ENCODE measurements around the gene RAB7A. TPM values are rescaled to one million over a fixed set of nuclear protein-coding genes. Genes with fewer than 3 reads are reported as not detected.

Gene RAB7A
- total and polyA plus RNA-seq, 2 of the 8 experiments (the other 6 are each of a cell fraction or from before 2014, with no cell fraction given) = 179 to 195 TPM

DNA sequence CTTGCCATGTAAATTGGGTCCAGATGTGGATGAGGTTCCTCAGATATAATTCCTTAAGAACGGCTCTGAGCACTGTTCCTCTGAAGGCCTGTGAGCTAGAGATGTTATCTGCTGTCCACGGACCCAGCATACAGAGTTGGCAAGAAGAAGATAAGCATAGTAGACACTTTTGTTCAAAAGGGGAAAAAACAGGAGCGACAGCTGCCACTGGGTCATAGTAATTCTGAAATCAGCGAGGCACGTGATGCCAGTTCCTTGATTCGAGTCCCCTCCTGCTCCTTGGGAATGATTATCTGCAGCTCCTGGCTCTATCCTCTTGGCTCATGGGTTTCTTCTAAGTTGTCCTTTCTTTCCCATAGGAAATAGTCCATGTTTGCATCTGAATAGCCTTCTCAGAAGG, 2.5 kb upstream of the RAB7A start:
- H4K5ac ChIP-seq (ENCODE audit: insufficient read length, low read depth, low read length) = no peak overlapping the region
- H4K8ac ChIP-seq (ENCODE audit: extremely low read depth, insufficient read depth, low read length) = no peak overlapping the region
- WGBS, 2 experiments (ENCODE audit: extremely low coverage in 1 of 2, insufficient coverage in 1 of 2, insufficient read length in 1 of 2, insufficient replicate concordance in 2 of 2, low coverage in 1 of 2, low lambda C conversion rate in 2 of 2, missing lambda C conversion rate in 1 of 2) = 79% methylated on average over 6 of the region's 6 CpGs; no CpG with 5 or more reads in 1 of the 2 experiments
- no peak overlapping the region for H3K27ac ChIP-seq (ENCODE audit: low read depth, low read length)
- H3K23ac ChIP-seq (ENCODE audit: insufficient read length) = no peak overlapping the region
- FAIRE-seq (no peak), DNase-seq (ENCODE audit: low read depth in 1 of 2, low spot score in 2 of 2) (no peak)
- H3K18ac ChIP-seq (ENCODE audit: extremely low read depth, low read length) = 0 out of 2 replicates have a peak overlapping the region, but pooled peaks have one; percentile 5
- H2BK20ac ChIP-seq (ENCODE audit: low read length) = no peak overlapping the region; the same call in 1 of the 2 replicates
- peak overlapping the region; percentile 2 for H3K4ac ChIP-seq (replicated peaks; ENCODE audit: insufficient read length, low read depth, low read length)
- H3K79me1 ChIP-seq (ENCODE audit: low read depth, low read length) = peaks cover 6% of the 10 kb centered on the region; the same call in 1 of the 2 replicates
- peak overlapping the region; percentile 26; the same call in 1 of the 2 replicates for H2BK5ac ChIP-seq (ENCODE audit: low read depth, low read length)
- peaks cover 9% of the 10 kb centered on the region for H3K23me2 ChIP-seq (ENCODE audit: low read depth, low read length)
- H2BK15ac ChIP-seq (ENCODE audit: low read length) = no peak overlapping the region
- H3K9ac ChIP-seq (replicated peaks in 1 of 4; ENCODE audit: extremely low read depth in 1 of 4, low read depth in 3 of 4, low read length in 3 of 4) = no peak overlapping the region
- H2BK12ac ChIP-seq (ENCODE audit: low read depth, low read length) = no peak overlapping the region
- H3K36me3 ChIP-seq (ENCODE audit: control insufficient read depth in 2 of 4, insufficient read depth in 4 of 4, low read length in 3 of 4) = no peaks in the 10 kb centered on the region
- ChIA-PET POLR2A (ENCODE audit: partially characterized antibody) (interaction anchor here (0.8 to 6.0 kb wide), 3 partner anchors 26 to 42 kb away, joined by 3 to 44 read pairs (median 3); no protein-coding TSS in a partner anchor), CTCF (ENCODE audit: partially characterized antibody) (interaction anchor here (0.7 to 1.6 kb wide), 2 partner anchors 15 to 57 kb away, joined by 3 to 5 read pairs; no protein-coding TSS in a partner anchor)
- H3K14ac ChIP-seq (ENCODE audit: insufficient read length) = no peak overlapping the region
- no peak overlapping the region for H3K4me3 ChIP-seq (ENCODE audit: extremely low read depth in 1 of 4, insufficient read depth in 2 of 4, low read depth in 3 of 4, low read length in 4 of 4)
- peaks cover 14 to 15% of the 10 kb centered on the region in 2 experiments for H4K20me1 ChIP-seq (replicated peaks in 1 of 2; ENCODE audit: control insufficient read depth in 1 of 2, insufficient read depth in 2 of 2, low read length in 2 of 2)
- H3K9me3 ChIP-seq (ENCODE audit: insufficient read depth in 2 of 2, low read depth in 1 of 2, low read length in 1 of 2) = no peaks in the 10 kb centered on the region
- H3K4me2 ChIP-seq (ENCODE audit: insufficient read depth in 1 of 2, low read depth in 2 of 2, low read length in 2 of 2) = no peak overlapping the region
- H2BK120ac ChIP-seq (replicated peaks; ENCODE audit: low read depth, low read length) = peak overlapping the region; percentile 2
- H3K56ac ChIP-seq (replicated peaks; ENCODE audit: insufficient read length, low read depth, low read length) = no peak overlapping the region
- 0 out of 2 replicates have a peak overlapping the region, but pooled peaks have one; percentile 8 for H2AFZ ChIP-seq (ENCODE audit: low read length)
- no peak overlapping the region for H2AK5ac ChIP-seq (ENCODE audit: low read depth, low read length)
- no peak overlapping the region for H4K91ac ChIP-seq (replicated peaks; ENCODE audit: insufficient read length, low read length)
- H3K4me1 ChIP-seq (replicated peaks in 1 of 4; ENCODE audit: control insufficient read depth in 3 of 4, insufficient read depth in 4 of 4, low read length in 3 of 4) = peaks cover 6 to 36% (median 23%) of the 10 kb centered on the region in 4 experiments
- peaks cover 24 to 29% of the 10 kb centered on the region in 2 experiments for H3K79me2 ChIP-seq (ENCODE audit: control insufficient read depth in 1 of 2, insufficient read depth in 2 of 2, low read length in 2 of 2)
- H3K27me3 ChIP-seq (replicated peaks in 1 of 4; ENCODE audit: control insufficient read depth in 3 of 4, extremely low read depth in 1 of 4, insufficient read depth in 3 of 4, low read length in 3 of 4) = no peaks in the 10 kb centered on the region; a peak in 1 of 7 replicates
- TF ChIP-seq CBX5 (IDR thresholded peaks at IDR 0.05; ENCODE audit: low read depth, low read length) (no peak), NRF1 (IDR thresholded peaks at IDR 0.05; ENCODE audit: low read depth, low read length) (no peak), SIRT6 (IDR thresholded peaks at IDR 0.05; ENCODE audit: low read length) (no peak), CTBP2 (IDR thresholded peaks at IDR 0.05; ENCODE audit: borderline replicate concordance, insufficient read depth, insufficient read length, low read length) (no peak), HDAC2 (IDR thresholded peaks at IDR 0.05; ENCODE audit: borderline replicate concordance in 1 of 2, low read depth in 2 of 2, low read length in 2 of 2) (no peak), GTF2F1 (IDR thresholded peaks at IDR 0.05; ENCODE audit: borderline replicate concordance, low read depth, low read length) (no peak), BRCA1 (IDR thresholded peaks at IDR 0.05; ENCODE audit: low read depth, low read length) (no peak), ZNF274 (IDR thresholded peaks at IDR 0.05; ENCODE audit: borderline replicate concordance, extremely low read depth, low read length) (no peak), YY1 (IDR thresholded peaks at IDR 0.05; ENCODE audit: low read depth, low read length) (no peak), RBBP5 (IDR thresholded peaks at IDR 0.05; ENCODE audit: borderline replicate concordance, low read depth, low read length) (no peak), POLR2A (IDR thresholded peaks at IDR 0.05; ENCODE audit: control extremely low read depth in 1 of 2, low read depth in 2 of 2, low read length in 2 of 2) (no peak), SIX5 (IDR thresholded peaks at IDR 0.05; ENCODE audit: low read depth, low read length) (no peak), KDM4A (IDR thresholded peaks at IDR 0.05; ENCODE audit: low read depth, low read length, severe bottlenecking) (no peak)

All from H1 (cell line).